HEK293 (cell line): ENCODE results near the gene RAB11B.
A peak's percentile ranks its signal among the peaks of the same experiment; 100 is the strongest.

Source experiments
- CTCF ChIA-PET: fragments of 350-600 bp; formaldehyde crosslinking; extraction: SDS; loops from one replicate; lab custom pipeline; 2021; ENCODE audit warnings: antibody characterized with exemption; lab: Yijun Ruan, JAX
- POLR2A ChIA-PET: fragments of 300-600 bp; formaldehyde crosslinking; extraction: SDS; loops from one replicate; lab custom pipeline; 2020; ENCODE audit warnings: antibody characterized with exemption, inconsistent platforms; lab: Yijun Ruan, JAX
- H3K27ac ChIP-seq: fragments of 200-500 bp; sonication (Bioruptor generic); 2 replicates; pipeline ENCODE4 v1.5.1; 2014; ENCODE audit warnings: low read depth, low read length, control low read depth, inconsistent platforms; ENCODE audit errors: extremely low read depth
- H3K36me3 ChIP-seq, 2 experiments: fragments of 200-500 bp in 1 of 2; sonication (Bioruptor generic) in 1 of 2; 1 replicate in 1 of 2; 2 replicates in 1 of 2; pipeline ENCODE4 v1.5.1; 2014 to 2017; ENCODE audit warnings: inconsistent platforms in 2 of 2, low read length in 2 of 2; ENCODE audit not compliant: control insufficient read depth in 2 of 2, insufficient read depth in 1 of 2
- H3K4me1 ChIP-seq: fragments of 200-500 bp; sonication (Bioruptor generic); 2 replicates; pipeline ENCODE4 v1.5.1; 2014; ENCODE audit warnings: mild to moderate bottlenecking, low read length, inconsistent platforms; ENCODE audit not compliant: control insufficient read depth, insufficient read depth
- H3K4me3 ChIP-seq: 2 replicates; pipeline ENCODE4 v1.5.1; 2011; ENCODE audit warnings: low read depth, mild to moderate bottlenecking, control low read depth, low read length, moderate library complexity
- H3K9me3 ChIP-seq: fragments of 200-500 bp; sonication (Bioruptor generic); 2 replicates; pipeline ENCODE4 v1.5.1; 2014; ENCODE audit warnings: low read depth, low read length, inconsistent platforms; ENCODE audit not compliant: control insufficient read depth, insufficient read depth
- EGR2 ChIP-seq: fragments of 450-650 bp; formaldehyde crosslinking; IDR thresholded peaks from 2 replicates; pipeline ENCODE4 v1.5.1; 2016; ENCODE audit warnings: low read depth, missing biosample characterization, missing genetic modification characterization
- FEZF1 ChIP-seq: fragments of 450-650 bp; formaldehyde crosslinking; IDR thresholded peaks from 2 replicates; pipeline ENCODE4 v1.5.1; 2016; ENCODE audit warnings: missing biosample characterization, missing genetic modification characterization
- MEIS1 ChIP-seq: sonication (generic); formaldehyde crosslinking; IDR thresholded peaks from 2 replicates; pipeline ENCODE4 v1.8.1; 2022; ENCODE audit warnings: missing genetic modification reagents, mild to moderate bottlenecking, borderline replicate concordance
- OVOL3 ChIP-seq: fragments of 450-650 bp; formaldehyde crosslinking; IDR thresholded peaks from 2 replicates; pipeline ENCODE4 v1.5.1; 2016; ENCODE audit warnings: missing biosample characterization, missing genetic modification characterization
- RBAK ChIP-seq: fragments of 450-650 bp; formaldehyde crosslinking; IDR thresholded peaks from 2 replicates; pipeline ENCODE4 v1.5.1; 2016; ENCODE audit warnings: missing biosample characterization, missing genetic modification characterization
- SALL2 ChIP-seq: fragments of 450-650 bp; formaldehyde crosslinking; IDR thresholded peaks from 2 replicates; pipeline ENCODE4 v1.5.0; 2017; ENCODE audit warnings: missing biosample characterization, mild to moderate bottlenecking, missing genetic modification characterization, borderline replicate concordance
- SP7 ChIP-seq: fragments of 450-650 bp; formaldehyde crosslinking; IDR thresholded peaks from 2 replicates; pipeline ENCODE4 v1.5.1; 2016; ENCODE audit warnings: missing biosample characterization, missing genetic modification characterization
- YY2 ChIP-seq: fragments of 450-650 bp; formaldehyde crosslinking; IDR thresholded peaks from 2 replicates; pipeline ENCODE4 v1.5.1; 2016; ENCODE audit warnings: missing biosample characterization, missing genetic modification characterization
- ZBTB1 ChIP-seq: fragments of 450-650 bp; formaldehyde crosslinking; IDR thresholded peaks from 2 replicates; pipeline ENCODE4 v1.5.1; 2016; ENCODE audit warnings: missing biosample characterization, missing genetic modification characterization
- ZBTB20 ChIP-seq: fragments of 450-650 bp; formaldehyde crosslinking; IDR thresholded peaks from 2 replicates; pipeline ENCODE4 v1.5.1; 2016; ENCODE audit warnings: missing biosample characterization, missing genetic modification characterization
- ZBTB44 ChIP-seq: fragments of 450-650 bp; IDR thresholded peaks from 2 replicates; pipeline ENCODE4 v1.5.1; 2018; ENCODE audit warnings: missing biosample characterization, mild to moderate bottlenecking, missing genetic modification characterization
- ZBTB49 ChIP-seq: fragments of 450-650 bp; formaldehyde crosslinking; IDR thresholded peaks from 2 replicates; pipeline ENCODE4 v1.5.1; 2016; ENCODE audit warnings: missing biosample characterization, missing genetic modification characterization, low read depth
- ZFHX2 ChIP-seq: fragments of 450-650 bp; formaldehyde crosslinking; conservative IDR thresholded peaks from 2 replicates; pipeline ENCODE4 v1.5.1; 2016; ENCODE audit warnings: missing biosample characterization, missing genetic modification characterization
- ZFP37 ChIP-seq: fragments of 450-650 bp; formaldehyde crosslinking; IDR thresholded peaks from 2 replicates; pipeline ENCODE4 v1.5.1; 2016; ENCODE audit warnings: missing biosample characterization, missing genetic modification characterization
- ZNF114 ChIP-seq: fragments of 450-650 bp; formaldehyde crosslinking; IDR thresholded peaks from 2 replicates; pipeline ENCODE4 v1.5.0; 2017; ENCODE audit warnings: missing biosample characterization, missing genetic modification characterization
- ZNF596 ChIP-seq: fragments of 450-650 bp; IDR thresholded peaks from 2 replicates; pipeline ENCODE4 v1.5.0; 2018; ENCODE audit warnings: missing biosample characterization, mild to moderate bottlenecking, missing genetic modification characterization, moderate library complexity
- ZNF629 ChIP-seq: fragments of 450-650 bp; formaldehyde crosslinking; IDR thresholded peaks from 2 replicates; pipeline ENCODE4 v1.5.1; 2017; ENCODE audit warnings: missing biosample characterization, missing genetic modification characterization
- TF ChIP-seq, protein P1 (sequence below): IDR thresholded peaks from 2 replicates; pipeline ENCODE4 v1.6.1; 2011; ENCODE audit warnings: mild to moderate bottlenecking, low read depth, low read length, borderline replicate concordance
- TF ChIP-seq, protein P2 (sequence below): fragments of 450-650 bp; formaldehyde crosslinking; IDR thresholded peaks from 2 replicates; pipeline ENCODE4; 2016; ENCODE audit warnings: missing biosample characterization, missing genetic modification characterization
- TF ChIP-seq, protein P3 (sequence below): fragments of 450-650 bp; formaldehyde crosslinking; IDR thresholded peaks from 2 replicates; pipeline ENCODE4 v1.5.1; 2016; ENCODE audit warnings: missing biosample characterization, missing genetic modification characterization

RAB11B gene

GRCh38 chr19:8367327-8368001 is 22.7 kb upstream of the RAB11B start (continued):
- TF ChIP-seq YY2 (tag by site-specific recombination), result no peak
- no peak for TF ChIP-seq ZBTB49 (tag by site-specific recombination)
- no peak for TF ChIP-seq ZNF596
- TF ChIP-seq, protein P1, sequence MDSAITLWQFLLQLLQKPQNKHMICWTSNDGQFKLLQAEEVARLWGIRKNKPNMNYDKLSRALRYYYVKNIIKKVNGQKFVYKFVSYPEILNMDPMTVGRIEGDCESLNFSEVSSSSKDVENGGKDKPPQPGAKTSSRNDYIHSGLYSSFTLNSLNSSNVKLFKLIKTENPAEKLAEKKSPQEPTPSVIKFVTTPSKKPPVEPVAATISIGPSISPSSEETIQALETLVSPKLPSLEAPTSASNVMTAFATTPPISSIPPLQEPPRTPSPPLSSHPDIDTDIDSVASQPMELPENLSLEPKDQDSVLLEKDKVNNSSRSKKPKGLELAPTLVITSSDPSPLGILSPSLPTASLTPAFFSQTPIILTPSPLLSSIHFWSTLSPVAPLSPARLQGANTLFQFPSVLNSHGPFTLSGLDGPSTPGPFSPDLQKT, result no peak
- TF ChIP-seq ZNF114 (tag by site-specific recombination), result no peak
- TF ChIP-seq, protein P2, sequence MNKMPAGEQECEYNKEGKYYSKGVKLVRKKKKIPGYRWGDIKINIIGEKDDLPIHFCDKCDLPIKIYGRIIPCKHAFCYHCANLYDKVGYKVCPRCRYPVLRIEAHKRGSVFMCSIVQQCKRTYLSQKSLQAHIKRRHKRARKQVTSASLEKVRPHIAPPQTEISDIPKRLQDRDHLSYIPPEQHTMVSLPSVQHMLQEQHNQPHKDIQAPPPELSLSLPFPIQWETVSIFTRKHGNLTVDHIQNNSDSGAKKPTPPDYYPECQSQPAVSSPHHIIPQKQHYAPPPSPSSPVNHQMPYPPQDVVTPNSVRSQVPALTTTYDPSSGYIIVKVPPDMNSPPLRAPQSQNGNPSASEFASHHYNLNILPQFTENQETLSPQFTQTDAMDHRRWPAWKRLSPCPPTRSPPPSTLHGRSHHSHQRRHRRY (tag by site-specific recombination), result no peak
- TF ChIP-seq ZNF629, result peak; percentile 74
- no peak for TF ChIP-seq ZBTB20 (tag by site-specific recombination)
- TF ChIP-seq FEZF1 (tag by site-specific recombination), result no peak
- no peak for TF ChIP-seq ZBTB1
- no peak for TF ChIP-seq MEIS1 (CRISPR knock-in tag)
- TF ChIP-seq RBAK (tag by site-specific recombination), result no peak
- TF ChIP-seq SALL2 (tag by site-specific recombination), result no peak
- TF ChIP-seq, protein P3, sequence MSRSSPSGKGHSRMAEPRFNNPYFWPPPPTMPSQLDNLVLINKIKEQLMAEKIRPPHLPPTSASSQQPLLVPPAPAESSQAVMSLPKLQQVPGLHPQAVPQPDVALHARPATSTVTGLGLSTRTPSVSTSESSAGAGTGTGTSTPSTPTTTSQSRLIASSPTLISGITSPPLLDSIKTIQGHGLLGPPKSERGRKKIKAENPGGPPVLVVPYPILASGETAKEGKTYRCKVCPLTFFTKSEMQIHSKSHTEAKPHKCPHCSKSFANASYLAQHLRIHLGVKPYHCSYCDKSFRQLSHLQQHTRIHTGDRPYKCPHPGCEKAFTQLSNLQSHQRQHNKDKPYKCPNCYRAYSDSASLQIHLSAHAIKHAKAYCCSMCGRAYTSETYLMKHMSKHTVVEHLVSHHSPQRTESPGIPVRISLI, result no peak
- no peak for TF ChIP-seq ZFP37 (tag by site-specific recombination)
- TF ChIP-seq OVOL3 (tag by site-specific recombination), result no peak
- peak; percentile 92 for TF ChIP-seq SP7 (tag by site-specific recombination)
- TF ChIP-seq, all 188 proteins: peak for 46

- ChIA-PET CTCF (interaction anchor here (0.6 to 1.2 kb wide), 3 partner anchors 9 to 26 kb away, joined by 3 to 6 read pairs (median 4); no protein-coding TSS in a partner anchor), POLR2A (interaction anchor here (0.7 kb wide), 1 partner anchor 25 kb away, joined by 4 read pairs; no protein-coding TSS in a partner anchor)
- peaks cover 14% of the 10 kb centered on the region for H3K4me1 ChIP-seq
- H3K9me3 ChIP-seq, result no peaks in the 10 kb centered on the region
- H3K4me3 ChIP-seq, result no peak overlapping the region
- H3K27ac ChIP-seq, result no peak overlapping the region
- H3K36me3 ChIP-seq, result peaks cover 0 to 4% of the 10 kb centered on the region in 2 experiments; a peak in 1 of 3 replicates
- TF ChIP-seq ZBTB44 (no peak), ZFHX2 (tag by site-specific recombination) (peak; percentile 70), EGR2 (tag by site-specific recombination) (peak; percentile 56)
Observed at GRCh38 chr19:8370176-8371010, 19.8 kb upstream of the RAB11B start.
